Heart left ventricle (tissue), 13 donors: Measurements from ENCODE around the gene PTPRN2.

Experiments
- POLR2A ChIP-seq, 2 donors: fragments of 450-650 bp; IDR thresholded peaks; one replicate each; pipeline ENCODE4 v1.6.1; 2017; ENCODE audit warnings: antibody characterized with exemption in 2 of 2, mild to moderate bottlenecking in 2 of 2, moderate library complexity in 2 of 2
- TF ChIP-seq, protein P1 (sequence below), 12 donors: fragments of 200-600 bp; sonication (generic) in 4 of 12; IDR thresholded peaks; one replicate each; pipeline versions ENCODE4 v1.5.0 to v1.8.0; 2018 to 2022; ENCODE audit warnings: antibody characterized with exemption in 12 of 12, mild to moderate bottlenecking in 5 of 12
- donor health status: ischemic (EF 13 %, LVEDD 7.1; RV severe dilation, severe dysfunction).
- donor health status: DM: no; HTN: yes; CAD: no.
- donor health status: DM: no; HTN: no; CAD: no.
- donor health status: ischemic (EF 25% LVEDD 6.9; RV normal size, moderate dysfunction).
- donor health status: ischemic (EF 25% LVEDD 5.7; RV mildly dilated, moderate dysfunction).
- donor health status: ischemic (EF 35%, LVEDD 5.7; RV mildly dilated, moderate dysfunction).
- donor health status: nonischemic (EF 11% LVEDD 7.7; RV severe dilation, severe dysfunction).
- donor health status: DM: yes; HTN: yes; CAD: no.
- donor health status: PGD.
- donor health status: ischemic (EF 29% LVEDD 5.4; RV normal size, mild dysfunction).
- donor health status: nonischemic (EF 23%, LVEDD 6.1; RV moderate dilation, normal function).

DNA sequence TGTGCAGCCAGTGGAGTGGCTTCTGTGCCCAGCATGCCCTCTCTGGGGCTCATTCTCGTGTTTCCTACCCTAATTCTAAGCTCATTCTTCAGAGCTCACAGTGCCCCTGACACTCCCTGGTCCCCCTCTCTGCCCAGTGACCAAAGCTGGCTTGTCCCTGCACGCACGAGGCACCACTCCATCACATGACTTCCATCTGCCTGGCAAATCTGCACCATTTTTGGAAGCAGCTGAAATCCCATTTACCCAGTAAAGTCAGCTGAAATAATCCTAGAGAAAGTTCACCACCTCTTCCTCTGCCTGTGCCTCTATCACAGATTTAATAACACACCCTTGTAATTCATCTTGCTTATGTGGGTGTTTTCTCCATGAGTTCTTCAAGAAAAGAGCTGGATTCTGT lies 616.9 kb downstream of the PTPRN2 start:
- TF ChIP-seq, protein P1, sequence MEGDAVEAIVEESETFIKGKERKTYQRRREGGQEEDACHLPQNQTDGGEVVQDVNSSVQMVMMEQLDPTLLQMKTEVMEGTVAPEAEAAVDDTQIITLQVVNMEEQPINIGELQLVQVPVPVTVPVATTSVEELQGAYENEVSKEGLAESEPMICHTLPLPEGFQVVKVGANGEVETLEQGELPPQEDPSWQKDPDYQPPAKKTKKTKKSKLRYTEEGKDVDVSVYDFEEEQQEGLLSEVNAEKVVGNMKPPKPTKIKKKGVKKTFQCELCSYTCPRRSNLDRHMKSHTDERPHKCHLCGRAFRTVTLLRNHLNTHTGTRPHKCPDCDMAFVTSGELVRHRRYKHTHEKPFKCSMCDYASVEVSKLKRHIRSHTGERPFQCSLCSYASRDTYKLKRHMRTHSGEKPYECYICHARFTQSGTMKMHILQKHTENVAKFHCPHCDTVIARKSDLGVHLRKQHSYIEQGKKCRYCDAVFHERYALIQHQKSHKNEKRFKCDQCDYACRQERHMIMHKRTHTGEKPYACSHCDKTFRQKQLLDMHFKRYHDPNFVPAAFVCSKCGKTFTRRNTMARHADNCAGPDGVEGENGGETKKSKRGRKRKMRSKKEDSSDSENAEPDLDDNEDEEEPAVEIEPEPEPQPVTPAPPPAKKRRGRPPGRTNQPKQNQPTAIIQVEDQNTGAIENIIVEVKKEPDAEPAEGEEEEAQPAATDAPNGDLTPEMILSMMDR (IDR thresholded peaks at IDR 0.05) = no peak
- TF ChIP-seq POLR2A (IDR thresholded peaks at IDR 0.05) = no peak
